SW480 (cell line): Measurements from ENCODE around the gene TSSC4.
A peak's percentile ranks its signal among the peaks of the same experiment; 100 is the strongest.

Source experiments
- DNase-seq: peaks from one replicate; pipeline ENCODE4 v3.0.0-alpha.2; 2016; ENCODE audit warnings: low spot score

Gene TSSC4

DNA sequence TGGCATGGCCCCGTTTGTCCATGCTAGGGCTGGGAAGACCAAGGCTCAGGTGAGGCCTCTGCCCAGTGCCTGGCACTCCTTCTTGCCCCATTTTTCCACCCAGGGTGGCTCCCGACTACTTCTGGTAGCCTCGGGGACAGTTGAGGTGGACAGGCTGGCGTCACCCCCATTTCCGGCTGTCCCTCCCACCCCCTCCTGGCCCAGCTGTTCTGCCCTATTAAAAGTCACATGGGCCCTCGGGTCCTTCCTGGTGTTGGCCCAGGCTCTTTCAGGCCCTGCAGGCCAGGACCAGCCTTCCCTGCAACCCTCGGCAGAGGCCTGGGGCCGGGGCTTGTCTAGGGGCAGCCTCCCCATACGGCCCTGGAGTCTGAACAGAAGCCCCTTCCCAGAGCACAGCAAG, 14.0 kb upstream of the TSSC4 start:
- DNase-seq: no peak

DNA sequence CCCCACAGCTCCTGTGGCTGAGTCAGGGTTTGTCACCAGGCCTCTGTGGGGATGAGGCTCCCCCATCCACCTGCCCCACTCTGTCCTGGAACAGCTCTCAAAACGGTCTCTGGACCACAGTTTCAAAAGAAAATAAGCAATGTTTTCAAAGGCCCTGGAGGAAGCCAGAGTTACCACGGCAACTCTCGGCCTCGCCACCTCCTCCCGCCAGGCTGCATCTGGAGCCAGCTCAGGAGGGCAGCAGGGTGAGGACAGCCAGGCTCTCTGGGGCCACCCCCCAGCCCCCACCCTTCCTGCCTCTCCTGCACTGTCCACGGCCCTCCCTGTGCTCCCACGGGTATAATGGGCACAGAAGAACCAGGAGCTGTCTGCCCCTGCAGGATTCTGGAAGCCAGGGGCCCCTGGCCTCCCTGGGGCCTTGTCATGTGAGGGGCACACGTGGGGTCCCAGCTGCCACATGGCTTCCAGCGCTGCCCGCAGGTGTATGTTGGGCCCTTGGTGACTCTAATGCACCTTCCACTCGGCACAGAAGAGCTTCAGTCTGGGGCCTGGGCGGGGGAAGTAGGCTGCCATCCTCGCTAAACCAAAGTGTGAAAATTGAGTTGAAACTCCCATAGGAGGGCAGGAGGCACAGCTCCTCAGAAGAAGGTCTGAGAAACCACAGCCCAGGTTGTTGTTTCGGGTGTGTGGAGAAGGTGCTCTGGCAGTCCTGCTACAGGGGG, 13.1 kb upstream of the TSSC4 start:
- no peak for DNase-seq

DNA sequence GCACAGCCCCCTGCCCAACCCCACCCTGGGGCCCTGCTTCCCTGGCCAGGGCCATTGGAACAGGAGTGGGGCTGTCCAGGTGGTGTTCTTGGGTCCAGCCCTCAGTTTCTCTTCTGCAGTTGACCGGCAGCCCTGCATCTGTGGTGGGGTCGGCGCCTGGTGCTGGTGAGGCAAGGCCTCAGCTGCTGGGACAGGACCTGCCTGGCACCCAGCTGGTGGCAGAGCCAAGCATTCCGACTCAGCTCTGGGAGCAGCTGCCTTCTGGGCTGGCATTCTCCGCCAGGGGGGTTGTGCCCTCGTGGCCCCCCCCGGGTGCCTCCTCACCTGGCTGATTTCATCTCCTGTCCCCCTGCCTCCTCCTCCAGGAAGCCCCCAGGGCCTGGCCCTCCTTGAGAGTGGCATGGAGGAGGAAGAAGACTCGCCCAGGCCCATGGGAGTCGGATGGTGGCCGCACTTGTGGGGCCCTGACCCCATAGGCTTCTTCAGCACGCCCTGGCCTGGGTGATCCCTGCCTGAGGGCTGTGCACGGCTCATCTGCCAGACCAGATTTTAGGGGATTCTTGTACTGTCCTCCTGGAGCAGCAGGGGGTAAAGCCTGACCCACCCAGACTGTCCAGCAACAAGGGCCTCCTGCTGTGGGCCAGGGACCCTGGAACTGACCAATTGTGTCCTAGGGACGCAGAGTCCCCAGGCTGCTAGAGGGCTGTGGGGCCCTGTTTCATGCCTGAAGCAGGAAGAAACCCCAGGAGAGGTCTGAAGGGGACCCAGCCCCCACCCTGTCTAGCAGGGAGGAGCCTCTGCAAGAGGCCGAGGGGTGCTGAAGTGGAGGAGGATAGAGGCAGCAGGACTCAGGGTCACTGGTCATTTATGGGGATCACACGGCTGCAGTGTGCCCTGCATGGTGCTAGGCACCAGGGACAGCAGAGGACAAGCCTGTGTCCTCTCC, 11.8 kb upstream of the TSSC4 start:
- DNase-seq: no peak

- DNase-seq: no peak
Observed at GRCh38 chr11:2389377-2390026, 11.0 kb upstream of the TSSC4 start.

DNA sequence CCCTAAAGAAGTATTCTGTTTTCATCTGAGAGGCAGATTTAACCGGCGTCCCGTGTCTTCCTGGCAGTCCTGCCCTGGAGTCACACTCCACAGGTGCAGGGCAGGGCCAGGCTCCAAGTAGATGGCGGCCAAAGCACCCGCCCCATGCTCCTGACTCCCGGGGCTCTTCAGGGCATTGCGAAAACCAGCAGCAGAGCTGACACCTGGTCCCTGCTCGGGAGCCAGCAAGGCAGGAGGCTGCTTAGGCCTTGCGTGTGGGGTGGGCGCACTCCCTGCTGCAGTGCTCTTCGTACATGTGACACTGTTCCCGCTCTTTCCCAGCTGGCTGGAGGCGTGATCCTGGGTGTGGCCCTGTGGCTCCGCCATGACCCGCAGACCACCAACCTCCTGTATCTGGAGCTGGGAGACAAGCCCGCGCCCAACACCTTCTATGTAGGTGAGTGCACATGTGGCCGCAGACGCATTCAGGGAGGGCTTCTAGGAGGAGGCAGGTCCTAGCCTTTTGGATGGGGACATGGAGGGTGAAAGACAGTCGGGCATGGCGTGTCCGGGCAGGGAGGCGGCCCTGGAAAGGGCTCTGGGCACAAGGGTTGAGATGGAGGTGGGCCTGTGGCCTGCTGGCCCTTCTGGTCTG, 10.3 kb upstream of the TSSC4 start:
- DNase-seq: no peak

GRCh38 chr11:2390725-2391151, 9.8 kb upstream of the TSSC4 start:
- peak; percentile 50 for DNase-seq

- no peak for DNase-seq
Observed at GRCh38 chr11:2391181-2391975, 9.2 kb upstream of the TSSC4 start.

DNA sequence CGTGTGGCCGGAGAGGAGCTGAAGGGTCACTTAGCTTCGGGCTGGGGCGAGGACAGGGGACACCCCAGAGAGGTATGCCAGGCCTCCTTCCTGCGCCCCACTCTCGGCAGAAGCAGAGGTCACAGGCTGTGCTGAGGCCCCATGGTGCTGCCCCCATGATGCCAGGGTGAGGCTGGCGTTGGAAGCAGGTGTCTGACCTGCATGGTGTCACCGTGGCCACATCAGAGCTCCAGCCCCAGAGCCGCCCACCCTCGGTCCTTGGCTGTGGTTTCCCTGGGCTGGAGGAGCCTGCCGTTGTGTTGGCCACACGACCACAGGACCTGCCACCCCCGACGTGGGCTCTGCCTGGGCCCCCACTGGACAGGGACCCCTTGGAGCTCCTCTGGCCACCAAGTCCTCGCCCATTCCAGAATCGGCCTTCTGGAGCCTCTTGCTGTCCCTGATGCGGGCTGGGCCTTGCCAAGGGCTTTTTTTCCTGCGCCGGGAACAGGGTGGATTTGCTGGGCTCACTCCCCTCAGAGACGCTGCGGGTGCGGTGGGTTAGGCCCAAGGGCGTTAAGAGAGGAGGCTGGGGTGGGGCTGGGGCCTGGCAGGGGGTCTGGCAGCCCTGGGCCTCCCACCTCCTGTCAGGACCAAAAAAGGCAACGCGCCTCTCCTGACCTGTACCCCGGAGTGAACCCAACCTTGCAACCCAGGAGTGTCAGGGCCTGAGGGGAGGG, 8.2 kb upstream of the TSSC4 start:
- no peak for DNase-seq

DNA sequence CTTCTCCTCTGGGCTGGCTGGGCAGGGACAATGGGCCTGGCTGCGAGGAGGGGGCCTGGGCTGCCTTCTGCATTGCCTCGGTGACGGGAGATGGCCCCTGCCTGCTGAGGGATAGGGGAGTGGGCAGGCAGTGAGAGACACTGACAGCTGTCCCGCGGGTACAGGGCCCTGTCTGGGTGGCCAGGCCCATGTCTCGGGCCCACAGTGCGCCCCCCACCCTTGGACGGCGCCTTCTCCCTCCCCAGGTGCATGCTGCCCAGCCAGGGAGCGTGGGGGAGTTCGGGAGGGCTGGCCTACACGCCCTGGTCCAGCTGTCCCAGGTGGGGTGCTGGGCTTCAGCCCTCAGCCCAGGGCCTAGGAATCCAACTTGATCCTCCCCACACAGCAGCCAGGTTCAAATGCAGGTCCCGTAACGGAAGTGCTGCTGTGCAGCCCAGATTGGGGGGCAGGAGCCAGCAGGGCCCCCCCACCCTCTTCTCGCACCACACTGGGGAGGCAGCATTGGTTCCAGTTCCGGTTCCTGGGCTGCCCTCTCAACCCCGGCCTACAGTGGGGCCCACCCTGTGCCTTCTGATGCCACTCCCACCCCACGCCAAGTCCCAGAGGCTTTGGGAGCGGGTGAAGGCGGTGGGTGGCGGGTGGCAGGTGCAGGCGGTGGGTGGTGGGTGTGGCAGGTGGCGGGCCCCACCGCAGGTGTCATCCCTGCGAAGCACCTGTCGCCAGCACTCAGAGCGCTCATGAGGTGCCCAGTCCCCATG, 7.3 kb upstream of the TSSC4 start:
- no peak for DNase-seq

DNA sequence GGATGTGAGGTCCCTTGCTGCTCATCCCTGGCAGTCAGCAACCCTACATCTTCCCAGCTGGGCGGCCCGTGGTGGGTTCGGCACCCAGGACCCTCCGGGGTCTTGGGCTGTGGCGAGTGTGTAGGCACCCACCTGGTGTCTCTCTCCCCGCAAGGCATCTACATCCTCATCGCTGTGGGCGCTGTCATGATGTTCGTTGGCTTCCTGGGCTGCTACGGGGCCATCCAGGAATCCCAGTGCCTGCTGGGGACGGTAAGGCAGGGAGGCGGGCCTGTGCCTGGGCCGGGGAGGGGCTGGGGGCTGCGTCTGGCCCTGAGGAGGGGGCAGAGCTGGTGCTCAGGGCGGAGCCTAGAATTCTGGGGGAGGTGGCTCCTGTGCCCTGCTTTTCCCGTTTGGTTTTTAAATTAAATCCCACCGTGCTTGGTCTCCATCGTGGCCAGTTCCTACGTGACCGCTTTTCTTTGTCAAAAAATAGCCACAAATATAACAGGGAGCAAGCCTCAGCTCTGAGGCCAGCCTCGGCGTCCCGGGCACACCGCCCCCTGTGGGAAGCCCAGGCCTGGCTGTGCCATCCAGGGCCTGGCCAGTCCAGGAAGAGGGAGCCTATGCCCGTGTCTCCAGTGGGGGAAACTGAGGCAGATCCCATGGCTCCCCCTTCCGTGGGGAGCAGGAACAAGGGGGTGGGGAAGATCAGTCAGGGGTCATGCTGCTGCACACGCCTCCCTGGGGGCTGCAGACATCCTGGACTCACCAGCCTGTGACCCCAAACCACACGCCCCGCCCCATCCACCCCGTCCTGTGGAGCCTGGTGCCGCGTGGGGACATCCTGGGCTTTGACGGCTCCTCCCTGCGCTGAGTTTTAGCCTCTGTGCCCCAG, 6.4 kb upstream of the TSSC4 start:
- no peak for DNase-seq

GRCh38 chr11:2394818-2395105, 5.8 kb upstream of the TSSC4 start:
- DNase-seq: no peak

DNA sequence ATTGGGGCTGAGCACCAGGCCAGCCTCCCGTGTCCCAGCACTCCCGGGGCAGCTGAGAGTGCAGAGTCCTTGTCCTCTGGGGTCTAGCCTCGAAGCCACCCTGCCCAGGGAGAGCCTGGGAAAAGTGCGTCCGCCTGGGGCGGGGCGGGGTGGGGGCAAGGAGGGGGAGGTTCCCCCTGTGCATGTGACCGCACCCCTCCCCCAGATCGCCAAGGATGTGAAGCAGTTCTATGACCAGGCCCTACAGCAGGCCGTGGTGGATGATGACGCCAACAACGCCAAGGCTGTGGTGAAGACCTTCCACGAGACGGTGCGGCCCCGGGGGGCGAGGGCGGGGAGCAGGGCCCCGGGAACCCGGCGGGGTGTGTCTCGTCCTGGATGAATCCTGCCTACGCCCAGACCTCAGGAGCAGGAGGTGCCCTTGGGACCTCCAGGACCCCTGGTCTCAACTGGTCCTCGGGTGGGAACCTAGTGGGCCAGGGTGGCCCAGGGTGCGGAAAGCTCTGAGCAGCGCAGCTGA, 5.3 kb upstream of the TSSC4 start:
- no peak for DNase-seq

GRCh38 chr11:2395856-2396255, 4.7 kb upstream of the TSSC4 start:
- no peak for DNase-seq

DNA sequence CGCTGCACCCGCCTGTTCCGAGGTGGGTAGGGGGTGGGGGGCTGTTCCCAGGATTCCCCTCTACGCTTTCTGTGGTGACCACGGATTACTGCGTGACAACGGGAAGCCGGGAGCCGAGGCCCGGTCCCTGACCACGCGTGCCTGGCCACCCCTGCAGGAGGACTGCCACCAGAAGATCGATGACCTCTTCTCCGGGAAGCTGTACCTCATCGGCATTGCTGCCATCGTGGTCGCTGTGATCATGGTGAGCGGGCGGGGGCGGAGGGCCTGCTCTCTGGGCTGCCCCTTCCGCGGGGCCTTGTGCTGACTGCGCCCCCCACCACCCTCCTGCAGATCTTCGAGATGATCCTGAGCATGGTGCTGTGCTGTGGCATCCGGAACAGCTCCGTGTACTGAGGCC, 4.1 kb upstream of the TSSC4 start:
- no peak for DNase-seq

- no peak for DNase-seq
Observed at GRCh38 chr11:2397005-2397404, 3.5 kb upstream of the TSSC4 start.

- no peak for DNase-seq
Observed at GRCh38 chr11:2398664-2399355, 1.7 kb upstream of the TSSC4 start.

- no peak for DNase-seq
Observed at GRCh38 chr11:2399488-2400068, 972 bp upstream of the TSSC4 start.
